ENCODE data around the gene GNA12.

GNA12 gene

DNA sequence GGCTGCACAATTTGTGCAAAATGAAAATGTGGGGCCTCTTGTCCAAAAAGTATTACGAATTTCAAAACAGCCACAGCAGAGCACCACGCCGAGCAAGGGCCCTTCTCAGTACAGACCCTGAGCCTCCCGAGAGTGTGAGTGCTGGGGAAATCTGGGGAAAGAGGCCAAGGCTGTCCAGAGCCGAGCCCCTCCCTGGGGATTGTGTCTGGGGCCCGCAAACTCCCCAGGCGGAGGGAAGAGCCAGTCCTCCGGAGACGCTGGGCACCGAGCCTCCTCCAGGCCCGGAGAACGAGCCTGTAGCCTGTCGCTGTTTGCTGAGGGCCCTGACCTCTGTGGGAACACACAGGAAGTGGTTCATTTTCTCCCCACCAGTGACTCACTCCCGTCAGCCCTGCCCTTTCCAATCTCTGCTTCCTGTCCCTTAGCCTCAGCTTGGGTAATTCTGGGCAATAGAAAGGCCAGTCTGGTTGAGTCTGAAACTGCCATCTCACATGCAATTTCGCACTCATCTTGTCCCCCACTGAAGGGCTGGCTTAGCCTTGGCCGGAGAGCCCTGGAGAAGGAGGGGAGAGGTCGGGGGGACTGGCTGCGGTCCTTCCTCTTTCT lies 19.5 kb upstream of the GNA12 start:
- H4K20me1 ChIP-seq (ENCODE audit: control insufficient read depth, insufficient read depth, low read depth, low read length) = no peaks in the 10 kb centered on the region
- no peak for TF ChIP-seq EZH2phosphoT487 (IDR thresholded peaks at IDR 0.05; ENCODE audit: borderline replicate concordance, low read length)
- TF ChIP-seq, protein P1, sequence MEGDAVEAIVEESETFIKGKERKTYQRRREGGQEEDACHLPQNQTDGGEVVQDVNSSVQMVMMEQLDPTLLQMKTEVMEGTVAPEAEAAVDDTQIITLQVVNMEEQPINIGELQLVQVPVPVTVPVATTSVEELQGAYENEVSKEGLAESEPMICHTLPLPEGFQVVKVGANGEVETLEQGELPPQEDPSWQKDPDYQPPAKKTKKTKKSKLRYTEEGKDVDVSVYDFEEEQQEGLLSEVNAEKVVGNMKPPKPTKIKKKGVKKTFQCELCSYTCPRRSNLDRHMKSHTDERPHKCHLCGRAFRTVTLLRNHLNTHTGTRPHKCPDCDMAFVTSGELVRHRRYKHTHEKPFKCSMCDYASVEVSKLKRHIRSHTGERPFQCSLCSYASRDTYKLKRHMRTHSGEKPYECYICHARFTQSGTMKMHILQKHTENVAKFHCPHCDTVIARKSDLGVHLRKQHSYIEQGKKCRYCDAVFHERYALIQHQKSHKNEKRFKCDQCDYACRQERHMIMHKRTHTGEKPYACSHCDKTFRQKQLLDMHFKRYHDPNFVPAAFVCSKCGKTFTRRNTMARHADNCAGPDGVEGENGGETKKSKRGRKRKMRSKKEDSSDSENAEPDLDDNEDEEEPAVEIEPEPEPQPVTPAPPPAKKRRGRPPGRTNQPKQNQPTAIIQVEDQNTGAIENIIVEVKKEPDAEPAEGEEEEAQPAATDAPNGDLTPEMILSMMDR (IDR thresholded peaks at IDR 0.05; ENCODE audit: low read depth, low read length, poor library complexity, severe bottlenecking) = no peak
- H3K36me3 ChIP-seq (ENCODE audit: control insufficient read depth, low read length) = no peaks in the 10 kb centered on the region
- H3F3A ChIP-seq (ENCODE audit: control insufficient read depth, insufficient read depth) = no peaks in the 10 kb centered on the region
- H3K4me1 ChIP-seq (ENCODE audit: control insufficient read depth, low read length) = peaks cover 20% of the 10 kb centered on the region
- H3K4me2 ChIP-seq (ENCODE audit: low read length) = peak overlapping the region; percentile 62
- H3K27ac ChIP-seq (ENCODE audit: low read depth, low read length) = 0 out of 2 replicates have a peak overlapping the region, but pooled peaks have one; percentile 3
- no peaks in the 10 kb centered on the region for H3K27me3 ChIP-seq (ENCODE audit: control insufficient read depth, low read length)
- peak overlapping the region; percentile 46 for H3K4me3 ChIP-seq (ENCODE audit: low read length)
- H3K9me2 ChIP-seq (replicated peaks; ENCODE audit: control insufficient read depth, low read length) = no peaks in the 10 kb centered on the region
- no peaks in the 10 kb centered on the region for H3K9me3 ChIP-seq (ENCODE audit: control insufficient read depth, insufficient read depth, low read length)
- no peaks in the 10 kb centered on the region for H3K79me2 ChIP-seq (ENCODE audit: control insufficient read depth, low read length)

DNA sequence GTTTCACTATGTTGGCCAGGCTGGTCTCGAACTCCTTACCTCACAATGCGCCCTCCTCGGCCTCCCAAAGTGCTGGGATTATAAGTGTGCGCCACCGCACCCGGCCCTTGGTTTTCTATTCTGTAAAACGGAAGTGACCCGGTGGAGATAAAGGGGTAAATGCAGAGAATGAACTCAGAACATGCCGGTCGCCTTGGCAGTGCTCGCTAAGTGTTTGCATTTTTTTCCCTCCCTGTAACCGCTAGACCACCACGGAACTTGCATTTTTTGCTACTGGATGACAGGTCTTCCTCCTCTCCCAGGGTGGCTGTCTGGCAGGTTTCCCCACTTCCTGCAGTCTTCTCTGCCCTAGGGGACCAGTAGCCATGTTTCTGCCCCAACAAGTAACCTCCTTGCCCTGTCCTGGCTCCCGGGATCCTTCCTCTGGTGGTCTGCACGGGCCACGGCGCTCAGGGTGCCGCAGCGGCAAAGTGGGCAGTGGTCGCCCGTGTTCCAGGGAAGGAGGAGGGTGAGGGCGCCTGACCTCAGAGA lies 18.8 kb upstream of the GNA12 start:
- Histone ChIP-seq H3F3A (ENCODE audit: control insufficient read depth, insufficient read depth) (no peaks in the 10 kb centered on the region), H3K9me2 (replicated peaks; ENCODE audit: control insufficient read depth, low read length) (no peaks in the 10 kb centered on the region), H3K4me2 (ENCODE audit: low read length) (peak overlapping the region; percentile 62), H3K9me3 (ENCODE audit: control insufficient read depth, insufficient read depth, low read length) (no peaks in the 10 kb centered on the region), H4K20me1 (ENCODE audit: control insufficient read depth, insufficient read depth, low read depth, low read length) (no peaks in the 10 kb centered on the region), H3K4me3 (ENCODE audit: low read length) (no peak overlapping the region), H3K27ac (ENCODE audit: low read depth, low read length) (no peak overlapping the region), H3K4me1 (ENCODE audit: control insufficient read depth, low read length) (peaks cover 20% of the 10 kb centered on the region), H3K27me3 (ENCODE audit: control insufficient read depth, low read length) (no peaks in the 10 kb centered on the region), H3K36me3 (ENCODE audit: control insufficient read depth, low read length) (no peaks in the 10 kb centered on the region), H3K79me2 (ENCODE audit: control insufficient read depth, low read length) (no peaks in the 10 kb centered on the region)
- TF ChIP-seq, protein P1 (IDR thresholded peaks at IDR 0.05; ENCODE audit: low read depth, low read length, poor library complexity, severe bottlenecking) = no peak
- TF ChIP-seq EZH2phosphoT487 (IDR thresholded peaks at IDR 0.05; ENCODE audit: borderline replicate concordance, low read length) = no peak

DNA sequence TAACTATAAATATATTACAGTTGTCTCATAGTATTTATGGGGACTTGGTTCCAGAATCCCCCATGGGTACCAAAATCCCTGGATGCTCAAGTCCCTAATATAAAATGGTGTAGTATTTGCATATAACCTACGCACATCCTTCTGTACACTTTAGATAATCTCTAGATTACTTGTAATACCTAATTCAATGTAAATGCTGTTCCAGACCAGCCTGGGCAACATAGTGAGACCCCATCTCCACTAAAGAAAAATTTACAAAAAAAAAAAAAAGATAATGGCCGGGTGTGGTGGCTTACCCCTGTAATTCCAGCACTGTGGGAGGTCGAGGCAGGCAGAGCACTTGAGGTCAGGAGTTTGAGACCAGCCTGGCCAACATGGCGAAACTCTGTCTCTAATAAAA lies 17.4 kb upstream of the GNA12 start:
- H3K9me2 ChIP-seq (replicated peaks; ENCODE audit: control insufficient read depth, low read length) = no peaks in the 10 kb centered on the region
- TF ChIP-seq EZH2phosphoT487 (IDR thresholded peaks at IDR 0.05; ENCODE audit: borderline replicate concordance, low read length) = no peak
- TF ChIP-seq, protein P1 (IDR thresholded peaks at IDR 0.05; ENCODE audit: low read depth, low read length, poor library complexity, severe bottlenecking) = no peak
- H3K9me3 ChIP-seq (ENCODE audit: control insufficient read depth, insufficient read depth, low read length) = no peaks in the 10 kb centered on the region
- H3K4me2 ChIP-seq (ENCODE audit: low read length) = no peak overlapping the region
- no peaks in the 10 kb centered on the region for H3K36me3 ChIP-seq (ENCODE audit: control insufficient read depth, low read length)
- H3F3A ChIP-seq (ENCODE audit: control insufficient read depth, insufficient read depth) = no peaks in the 10 kb centered on the region
- H3K4me3 ChIP-seq (ENCODE audit: low read length) = no peak overlapping the region
- H3K79me2 ChIP-seq (ENCODE audit: control insufficient read depth, low read length) = no peaks in the 10 kb centered on the region
- H3K4me1 ChIP-seq (ENCODE audit: control insufficient read depth, low read length) = peaks cover 20% of the 10 kb centered on the region
- no peak overlapping the region for H3K27ac ChIP-seq (ENCODE audit: low read depth, low read length)
- H4K20me1 ChIP-seq (ENCODE audit: control insufficient read depth, insufficient read depth, low read depth, low read length) = no peaks in the 10 kb centered on the region
- H3K27me3 ChIP-seq (ENCODE audit: control insufficient read depth, low read length) = no peaks in the 10 kb centered on the region
